ENCODE measurements around the gene SDCCAG8. TPM values are rescaled to one million over a fixed set of nuclear protein-coding genes. Genes with fewer than 3 reads are reported as not detected.

Gene SDCCAG8
- total and polyA plus RNA-seq, 2 experiments from 2014 or later = 28.0 to 66.7 TPM

DNA sequence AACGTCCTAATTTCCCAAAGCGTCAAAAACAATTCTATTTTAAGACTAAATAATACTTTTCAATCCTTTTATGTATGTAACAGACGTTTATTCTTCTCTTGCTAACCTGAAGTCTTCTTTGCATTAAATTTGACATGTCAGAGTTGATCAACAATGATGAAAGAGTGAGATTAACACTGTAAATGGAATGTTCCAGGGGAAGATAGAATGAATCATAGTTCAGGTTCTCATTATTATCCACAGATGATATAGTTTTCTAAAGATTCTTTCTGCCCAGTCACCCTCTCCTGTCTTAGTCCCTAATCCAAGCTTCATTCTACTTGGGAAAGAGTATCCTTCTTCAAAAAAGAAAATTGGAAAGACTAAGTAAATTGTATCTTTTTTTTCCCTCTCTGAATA lies 38.9 kb downstream of the SDCCAG8 start:
- no peak overlapping the region for H2AFZ ChIP-seq
- no peak overlapping the region for H3K4me2 ChIP-seq
- H3K9me3 Mint-ChIP-seq = no peaks in the 10 kb centered on the region; the same call in 2 of the 3 replicates
- H3K36me3 Mint-ChIP-seq (ENCODE audit: low read depth) = no peaks in the 10 kb centered on the region
- peaks cover 29% of the 10 kb centered on the region for H3K4me1 Mint-ChIP-seq
- no peak overlapping the region for H3K4me3 Mint-ChIP-seq
- H4K20me1 ChIP-seq (replicated peaks; ENCODE audit: insufficient read depth) = no peaks in the 10 kb centered on the region
- H3K9me2 ChIP-seq (ENCODE audit: insufficient read depth) = no peaks in the 10 kb centered on the region
- H3K27ac Mint-ChIP-seq = no peak overlapping the region
- ATAC-seq = no peak
- H3F3A ChIP-seq (replicated peaks; ENCODE audit: low read depth) = no peaks in the 10 kb centered on the region
- H3K27me3 ChIP-seq (ENCODE audit: insufficient read depth) = no peaks in the 10 kb centered on the region
- DNase-seq (ENCODE audit: low spot score) = no peak
- H3K4me1 ChIP-seq (ENCODE audit: insufficient read depth) = peaks cover 31% of the 10 kb centered on the region
- no peak overlapping the region for H3K4me3 ChIP-seq
- no peaks in the 10 kb centered on the region for H3K79me2 ChIP-seq (replicated peaks; ENCODE audit: insufficient read depth)
- no peaks in the 10 kb centered on the region for H3K36me3 ChIP-seq (ENCODE audit: insufficient read depth)
- peaks cover 11% of the 10 kb centered on the region for H3K27me3 Mint-ChIP-seq (ENCODE audit: insufficient read depth, low read depth, poor library complexity)
- TF ChIP-seq, protein P1, sequence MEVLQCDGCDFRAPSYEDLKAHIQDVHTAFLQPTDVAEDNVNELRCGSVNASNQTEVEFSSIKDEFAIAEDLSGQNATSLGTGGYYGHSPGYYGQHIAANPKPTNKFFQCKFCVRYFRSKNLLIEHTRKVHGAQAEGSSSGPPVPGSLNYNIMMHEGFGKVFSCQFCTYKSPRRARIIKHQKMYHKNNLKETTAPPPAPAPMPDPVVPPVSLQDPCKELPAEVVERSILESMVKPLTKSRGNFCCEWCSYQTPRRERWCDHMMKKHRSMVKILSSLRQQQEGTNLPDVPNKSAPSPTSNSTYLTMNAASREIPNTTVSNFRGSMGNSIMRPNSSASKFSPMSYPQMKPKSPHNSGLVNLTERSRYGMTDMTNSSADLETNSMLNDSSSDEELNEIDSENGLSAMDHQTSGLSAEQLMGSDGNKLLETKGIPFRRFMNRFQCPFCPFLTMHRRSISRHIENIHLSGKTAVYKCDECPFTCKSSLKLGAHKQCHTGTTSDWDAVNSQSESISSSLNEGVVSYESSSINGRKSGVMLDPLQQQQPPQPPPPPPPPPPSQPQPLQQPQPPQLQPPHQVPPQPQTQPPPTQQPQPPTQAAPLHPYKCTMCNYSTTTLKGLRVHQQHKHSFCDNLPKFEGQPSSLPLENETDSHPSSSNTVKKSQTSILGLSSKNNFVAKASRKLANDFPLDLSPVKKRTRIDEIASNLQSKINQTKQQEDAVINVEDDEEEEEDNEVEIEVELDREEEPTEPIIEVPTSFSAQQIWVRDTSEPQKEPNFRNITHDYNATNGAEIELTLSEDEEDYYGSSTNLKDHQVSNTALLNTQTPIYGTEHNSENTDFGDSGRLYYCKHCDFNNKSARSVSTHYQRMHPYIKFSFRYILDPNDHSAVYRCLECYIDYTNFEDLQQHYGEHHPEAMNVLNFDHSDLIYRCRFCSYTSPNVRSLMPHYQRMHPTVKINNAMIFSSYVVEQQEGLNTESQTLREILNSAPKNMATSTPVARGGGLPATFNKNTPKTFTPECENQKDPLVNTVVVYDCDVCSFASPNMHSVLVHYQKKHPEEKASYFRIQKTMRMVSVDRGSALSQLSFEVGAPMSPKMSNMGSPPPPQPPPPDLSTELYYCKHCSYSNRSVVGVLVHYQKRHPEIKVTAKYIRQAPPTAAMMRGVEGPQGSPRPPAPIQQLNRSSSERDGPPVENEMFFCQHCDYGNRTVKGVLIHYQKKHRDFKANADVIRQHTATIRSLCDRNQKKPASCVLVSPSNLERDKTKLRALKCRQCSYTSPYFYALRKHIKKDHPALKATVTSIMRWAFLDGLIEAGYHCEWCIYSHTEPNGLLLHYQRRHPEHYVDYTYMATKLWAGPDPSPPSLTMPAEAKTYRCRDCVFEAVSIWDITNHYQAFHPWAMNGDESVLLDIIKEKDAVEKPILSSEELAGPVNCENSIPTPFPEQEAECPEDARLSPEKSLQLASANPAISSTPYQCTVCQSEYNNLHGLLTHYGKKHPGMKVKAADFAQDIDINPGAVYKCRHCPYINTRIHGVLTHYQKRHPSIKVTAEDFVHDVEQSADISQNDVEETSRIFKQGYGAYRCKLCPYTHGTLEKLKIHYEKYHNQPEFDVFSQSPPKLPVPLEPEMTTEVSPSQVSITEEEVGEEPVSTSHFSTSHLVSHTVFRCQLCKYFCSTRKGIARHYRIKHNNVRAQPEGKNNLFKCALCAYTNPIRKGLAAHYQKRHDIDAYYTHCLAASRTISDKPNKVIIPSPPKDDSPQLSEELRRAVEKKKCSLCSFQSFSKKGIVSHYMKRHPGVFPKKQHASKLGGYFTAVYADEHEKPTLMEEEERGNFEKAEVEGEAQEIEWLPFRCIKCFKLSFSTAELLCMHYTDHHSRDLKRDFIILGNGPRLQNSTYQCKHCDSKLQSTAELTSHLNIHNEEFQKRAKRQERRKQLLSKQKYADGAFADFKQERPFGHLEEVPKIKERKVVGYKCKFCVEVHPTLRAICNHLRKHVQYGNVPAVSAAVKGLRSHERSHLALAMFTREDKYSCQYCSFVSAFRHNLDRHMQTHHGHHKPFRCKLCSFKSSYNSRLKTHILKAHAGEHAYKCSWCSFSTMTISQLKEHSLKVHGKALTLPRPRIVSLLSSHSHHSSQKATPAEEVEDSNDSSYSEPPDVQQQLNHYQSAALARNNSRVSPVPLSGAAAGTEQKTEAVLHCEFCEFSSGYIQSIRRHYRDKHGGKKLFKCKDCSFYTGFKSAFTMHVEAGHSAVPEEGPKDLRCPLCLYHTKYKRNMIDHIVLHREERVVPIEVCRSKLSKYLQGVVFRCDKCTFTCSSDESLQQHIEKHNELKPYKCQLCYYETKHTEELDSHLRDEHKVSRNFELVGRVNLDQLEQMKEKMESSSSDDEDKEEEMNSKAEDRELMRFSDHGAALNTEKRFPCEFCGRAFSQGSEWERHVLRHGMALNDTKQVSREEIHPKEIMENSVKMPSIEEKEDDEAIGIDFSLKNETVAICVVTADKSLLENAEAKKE (CRISPR knock-in tag; IDR thresholded peaks at IDR 0.05) = no peak
- TF ChIP-seq, protein P2, sequence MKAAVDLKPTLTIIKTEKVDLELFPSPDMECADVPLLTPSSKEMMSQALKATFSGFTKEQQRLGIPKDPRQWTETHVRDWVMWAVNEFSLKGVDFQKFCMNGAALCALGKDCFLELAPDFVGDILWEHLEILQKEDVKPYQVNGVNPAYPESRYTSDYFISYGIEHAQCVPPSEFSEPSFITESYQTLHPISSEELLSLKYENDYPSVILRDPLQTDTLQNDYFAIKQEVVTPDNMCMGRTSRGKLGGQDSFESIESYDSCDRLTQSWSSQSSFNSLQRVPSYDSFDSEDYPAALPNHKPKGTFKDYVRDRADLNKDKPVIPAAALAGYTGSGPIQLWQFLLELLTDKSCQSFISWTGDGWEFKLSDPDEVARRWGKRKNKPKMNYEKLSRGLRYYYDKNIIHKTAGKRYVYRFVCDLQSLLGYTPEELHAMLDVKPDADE (IDR thresholded peaks at IDR 0.05) = no peak
- TF ChIP-seq NANOG (IDR thresholded peaks at IDR 0.05; ENCODE audit: borderline replicate concordance) = no peak
- no peak for TF ChIP-seq CREB1 (CRISPR knock-in tag; IDR thresholded peaks at IDR 0.05; ENCODE audit: low read depth)
- no peak for TF ChIP-seq JUNB (IDR thresholded peaks at IDR 0.05; ENCODE audit: unreplicated experiment)
- TF ChIP-seq EZH2 (IDR thresholded peaks at IDR 0.05; ENCODE audit: low read depth, unreplicated experiment) = no peak
- no peak for TF ChIP-seq ZNF114 (CRISPR knock-in tag; IDR thresholded peaks at IDR 0.05)
- TF ChIP-seq, protein P3, sequence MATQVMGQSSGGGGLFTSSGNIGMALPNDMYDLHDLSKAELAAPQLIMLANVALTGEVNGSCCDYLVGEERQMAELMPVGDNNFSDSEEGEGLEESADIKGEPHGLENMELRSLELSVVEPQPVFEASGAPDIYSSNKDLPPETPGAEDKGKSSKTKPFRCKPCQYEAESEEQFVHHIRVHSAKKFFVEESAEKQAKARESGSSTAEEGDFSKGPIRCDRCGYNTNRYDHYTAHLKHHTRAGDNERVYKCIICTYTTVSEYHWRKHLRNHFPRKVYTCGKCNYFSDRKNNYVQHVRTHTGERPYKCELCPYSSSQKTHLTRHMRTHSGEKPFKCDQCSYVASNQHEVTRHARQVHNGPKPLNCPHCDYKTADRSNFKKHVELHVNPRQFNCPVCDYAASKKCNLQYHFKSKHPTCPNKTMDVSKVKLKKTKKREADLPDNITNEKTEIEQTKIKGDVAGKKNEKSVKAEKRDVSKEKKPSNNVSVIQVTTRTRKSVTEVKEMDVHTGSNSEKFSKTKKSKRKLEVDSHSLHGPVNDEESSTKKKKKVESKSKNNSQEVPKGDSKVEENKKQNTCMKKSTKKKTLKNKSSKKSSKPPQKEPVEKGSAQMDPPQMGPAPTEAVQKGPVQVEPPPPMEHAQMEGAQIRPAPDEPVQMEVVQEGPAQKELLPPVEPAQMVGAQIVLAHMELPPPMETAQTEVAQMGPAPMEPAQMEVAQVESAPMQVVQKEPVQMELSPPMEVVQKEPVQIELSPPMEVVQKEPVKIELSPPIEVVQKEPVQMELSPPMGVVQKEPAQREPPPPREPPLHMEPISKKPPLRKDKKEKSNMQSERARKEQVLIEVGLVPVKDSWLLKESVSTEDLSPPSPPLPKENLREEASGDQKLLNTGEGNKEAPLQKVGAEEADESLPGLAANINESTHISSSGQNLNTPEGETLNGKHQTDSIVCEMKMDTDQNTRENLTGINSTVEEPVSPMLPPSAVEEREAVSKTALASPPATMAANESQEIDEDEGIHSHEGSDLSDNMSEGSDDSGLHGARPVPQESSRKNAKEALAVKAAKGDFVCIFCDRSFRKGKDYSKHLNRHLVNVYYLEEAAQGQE (IDR thresholded peaks at IDR 0.05; ENCODE audit: unreplicated experiment) = no peak
- TF ChIP-seq POLR2AphosphoS5 (IDR thresholded peaks at IDR 0.05; ENCODE audit: low read depth) = no peak
- H3K27ac ChIP-seq (ENCODE audit: low read depth) = no peak overlapping the region

Measured in GM23338 (cell line).